Transverse colon (tissue), 4 donors: Measurements from ENCODE around the gene CCDC86. TPM values are rescaled to one million over a fixed set of nuclear protein-coding genes. Genes with fewer than 3 reads are reported as not detected.

Experiments used
- DNase-seq: peaks from one replicate; pipeline ENCODE4 v3.0.0-alpha.2; 2019
- H3K27ac ChIP-seq, 4 donors: fragments of 200-600 bp; sonication (generic); 2 replicates each; pipeline ENCODE4 v1.5.1; 2016 to 2018; ENCODE audit warnings: inconsistent platforms in 4 of 4
- H3K27me3 ChIP-seq: fragments of 200-600 bp; sonication (generic); 2 replicates; pipeline ENCODE4 v1.5.1; 2017; ENCODE audit warnings: inconsistent platforms
- H3K36me3 ChIP-seq, 4 donors: fragments of 200-600 bp; sonication (generic); 2 replicates each; pipeline ENCODE4 v1.5.1; 2017 to 2019; ENCODE audit warnings: inconsistent platforms in 4 of 4
- H3K4me1 ChIP-seq, 4 donors: fragments of 200-600 bp; sonication (generic); 2 replicates each; pipeline ENCODE4 v1.5.1; 2017 to 2020; ENCODE audit warnings: inconsistent platforms in 4 of 4
- H3K4me3 ChIP-seq, 4 donors: fragments of 200-600 bp; sonication (generic); 1 replicate in 1 of 4; 2 replicates in 3 of 4; pipeline versions ENCODE4 v1.5.1 to v1.6.1; 2017 to 2019; ENCODE audit warnings: inconsistent platforms in 4 of 4
- H3K9me3 ChIP-seq, 2 donors: fragments of 200-600 bp; sonication (generic); 2 replicates each; pipeline ENCODE4 v1.5.1; 2017 to 2019; ENCODE audit warnings: inconsistent platforms in 2 of 2
- EP300 ChIP-seq: sonication (generic); formaldehyde crosslinking; IDR thresholded peaks from one replicate; pipeline ENCODE4 v1.6.1; 2017; ENCODE audit warnings: antibody characterized with exemption, low read depth
- POLR2A ChIP-seq: fragments of 450-650 bp; IDR thresholded peaks from one replicate; pipeline ENCODE4 v1.6.1; 2016; ENCODE audit warnings: antibody characterized with exemption, mild to moderate bottlenecking, moderate library complexity
- POLR2AphosphoS5 ChIP-seq, 3 donors: sonication (generic); formaldehyde crosslinking; IDR thresholded peaks; one replicate each; pipeline ENCODE4 v1.6.1; 2016; ENCODE audit warnings: antibody characterized with exemption in 3 of 3
- WGBS, 2 donors: methylation state at CpG; one replicate each; pipeline ENCODE4 v1.1.5; 2018; ENCODE audit warnings: low coverage in 1 of 2; 5-methylcytosine and 5-hydroxymethylcytosine counted together
- in situ Hi-C, 4 donors: fragments of 200-750 bp; cut with MboI; loops; one replicate each; pipeline versions ENCODE4 v1.15.0 to v1.15.1; 2017; ENCODE audit warnings: low sequenced_read_pairs in 3 of 4, low pct_ligation_motif_present in 1 of 4, low pct_unique_long_range_greater_than_20kb in 1 of 4
- intact Hi-C: fragments of 100-400 bp; cut with DNase I; formaldehyde crosslinking; loops from one replicate; pipeline ENCODE4 v1.15.1; 2023; ENCODE audit warnings: low total_unique reads
- total RNA-seq, 4 donors: library from RNA; depleted of rRNA; stranded (reverse); fragments of >200 nt; gene quantifications; one replicate each; pipeline ENCODE4 v1.1.0, GENCODE V29; 2016
- TF ChIP-seq, protein P1 (sequence below), 5 experiments: fragments of 200-600 bp in 3 of 5; fragments of 450-650 bp in 2 of 5; sonication (generic) in 3 of 5; IDR thresholded peaks; 1 replicate in 2 of 5; 2 replicates in 3 of 5; pipeline ENCODE4 v1.5.1; 2016 to 2017; ENCODE audit warnings: antibody characterized with exemption in 5 of 5, inconsistent platforms in 3 of 5, mild to moderate bottlenecking in 2 of 5, moderate library complexity in 1 of 5

Gene CCDC86
- total RNA-seq, 4 donors from 2014 or later = 1.9 to 9.1 (median 5.5) TPM

GRCh38 chr11:60849641-60850520 lies 8.0 kb downstream of the CCDC86 start:
- Histone ChIP-seq H3K36me3 (peaks cover 0 to 18% (median 6%) of the 10 kb centered on the region in 4 donors), H3K27me3 (no peaks in the 10 kb centered on the region), H3K27ac (no peak overlapping the region), H3K9me3 (no peaks in the 10 kb centered on the region), H3K4me3 (no peak overlapping the region), H3K4me1 (peaks cover 0 to 16% (median 7%) of the 10 kb centered on the region in 4 donors)
- 96% methylated on average over 23 of the region's 29 CpGs; no CpG with 5 or more reads in 1 of the 2 donors for WGBS, 2 donors
- no peak for DNase-seq
- in situ Hi-C loops = loop anchor here in 2 of 4 donors (25.0 kb wide), 3 partner anchors 287 to 487 kb away; partner anchors contain the start of genes DDB1 (in 1 of the 2) and TKFC (in 1 of the 2)
- TF ChIP-seq EP300 = no peak
- TF ChIP-seq, protein P1, sequence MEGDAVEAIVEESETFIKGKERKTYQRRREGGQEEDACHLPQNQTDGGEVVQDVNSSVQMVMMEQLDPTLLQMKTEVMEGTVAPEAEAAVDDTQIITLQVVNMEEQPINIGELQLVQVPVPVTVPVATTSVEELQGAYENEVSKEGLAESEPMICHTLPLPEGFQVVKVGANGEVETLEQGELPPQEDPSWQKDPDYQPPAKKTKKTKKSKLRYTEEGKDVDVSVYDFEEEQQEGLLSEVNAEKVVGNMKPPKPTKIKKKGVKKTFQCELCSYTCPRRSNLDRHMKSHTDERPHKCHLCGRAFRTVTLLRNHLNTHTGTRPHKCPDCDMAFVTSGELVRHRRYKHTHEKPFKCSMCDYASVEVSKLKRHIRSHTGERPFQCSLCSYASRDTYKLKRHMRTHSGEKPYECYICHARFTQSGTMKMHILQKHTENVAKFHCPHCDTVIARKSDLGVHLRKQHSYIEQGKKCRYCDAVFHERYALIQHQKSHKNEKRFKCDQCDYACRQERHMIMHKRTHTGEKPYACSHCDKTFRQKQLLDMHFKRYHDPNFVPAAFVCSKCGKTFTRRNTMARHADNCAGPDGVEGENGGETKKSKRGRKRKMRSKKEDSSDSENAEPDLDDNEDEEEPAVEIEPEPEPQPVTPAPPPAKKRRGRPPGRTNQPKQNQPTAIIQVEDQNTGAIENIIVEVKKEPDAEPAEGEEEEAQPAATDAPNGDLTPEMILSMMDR (IDR thresholded peaks at IDR 0.05) = no peak
- TF ChIP-seq POLR2A = no peak
- TF ChIP-seq POLR2AphosphoS5 (IDR thresholded peaks at IDR 0.05) = no peak
- intact Hi-C loops = no loop called here

DNA sequence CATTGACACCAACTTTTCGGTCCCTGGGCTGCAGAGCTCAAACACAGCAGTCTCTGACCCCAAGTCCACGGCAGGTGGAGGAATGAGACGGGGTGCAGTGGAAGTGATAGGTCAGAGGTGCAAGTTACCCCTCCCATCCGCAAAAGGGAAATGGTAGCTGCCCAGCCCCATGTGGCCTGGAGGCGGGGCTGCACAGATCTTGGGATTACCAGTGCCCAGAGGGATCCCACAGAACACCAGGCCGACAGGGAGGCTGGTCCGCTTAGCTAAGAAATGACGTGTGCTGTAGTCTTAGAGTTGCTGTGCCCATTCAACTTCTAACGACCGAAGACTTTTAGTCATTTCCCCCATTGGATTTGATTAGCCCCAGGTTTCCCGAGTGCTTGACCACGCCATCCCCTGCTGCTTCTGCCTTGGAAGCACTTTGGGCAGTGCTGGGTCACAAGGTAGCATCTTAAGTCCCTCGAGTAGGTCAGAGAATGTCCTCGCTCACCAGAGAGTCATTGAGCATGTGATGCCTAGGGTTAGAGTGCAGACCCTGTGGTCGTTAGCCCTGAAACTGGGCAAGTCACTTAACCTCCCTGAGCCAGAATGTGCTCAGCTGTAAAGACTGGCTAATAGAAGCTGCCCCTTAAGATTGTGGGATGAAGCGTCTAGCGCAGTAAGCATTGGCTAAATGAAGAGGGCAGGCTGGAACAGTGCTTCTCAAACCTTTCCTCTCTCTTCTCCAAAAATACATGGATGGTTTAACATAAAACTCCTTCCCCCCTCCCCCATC lies 9.6 kb downstream of the CCDC86 start:
- Histone ChIP-seq H3K4me3 (peak overlapping the region in 2 of 4 donors; percentile 31 to 46), H3K27me3 (no peaks in the 10 kb centered on the region), H3K9me3 (no peaks in the 10 kb centered on the region), H3K36me3 (peaks cover 0 to 18% (median 6%) of the 10 kb centered on the region in 4 donors), H3K4me1 (peaks cover 0 to 10% (median 4%) of the 10 kb centered on the region in 4 donors), H3K27ac (peak overlapping the region; percentile 75 to 84 (median 78))
- in situ Hi-C loops = no loop called here
- 87 to 91% methylated on average over 3 to 17 of the region's 17 CpGs for WGBS, 2 donors
- no peak for DNase-seq
- intact Hi-C loops = no loop called here
- TF ChIP-seq EP300 (no peak), POLR2AphosphoS5 (IDR thresholded peaks at IDR 0.05) (no peak), POLR2A (no peak)
- TF ChIP-seq, protein P1 (IDR thresholded peaks at IDR 0.05) = no peak

- Histone ChIP-seq H3K4me1 (peaks cover 0 to 10% (median 4%) of the 10 kb centered on the region in 4 donors), H3K4me3 (peak overlapping the region in 3 of 4 donors; percentile 31 to 46 (median 32)), H3K36me3 (peaks cover 0 to 17% (median 6%) of the 10 kb centered on the region in 4 donors), H3K27me3 (no peaks in the 10 kb centered on the region), H3K27ac (peak overlapping the region; percentile 75 to 84 (median 78)), H3K9me3 (no peaks in the 10 kb centered on the region)
- WGBS, 2 donors = 52 to 100% methylated on average over 1 to 67 of the region's 78 CpGs
- peak; percentile 86 for DNase-seq
- in situ Hi-C loops (no loop called here), intact Hi-C loops (no loop called here)
- TF ChIP-seq POLR2AphosphoS5 (IDR thresholded peaks at IDR 0.05) (peak in 1 of 3 donors; percentile 57), POLR2A (peak; percentile 29), EP300 (no peak)
- TF ChIP-seq, protein P1 (IDR thresholded peaks at IDR 0.05) = peak in 1 of 5 experiments; percentile 13
Measured at GRCh38 chr11:60852117-60852981, 10.4 kb downstream of the CCDC86 start.
